WTC11 (cell line): Measurements from ENCODE around the gene MBIP. TPM values are rescaled to one million over a fixed set of nuclear protein-coding genes. Genes with fewer than 3 reads are reported as not detected.

ENCODE experiments used
- total RNA-seq: library from RNA; stranded (reverse); gene quantifications from 3 replicates; pipeline ENCODE4 v1.2.3, GENCODE V29; 2021
- TF ChIP-seq, protein P1 (sequence below): sonication (generic); formaldehyde crosslinking; IDR thresholded peaks from 2 replicates; pipeline ENCODE4 v1.8.1; 2022; ENCODE audit warnings: low read depth, mild to moderate bottlenecking, moderate library complexity, missing genetic modification reagents, borderline replicate concordance

Gene MBIP
- total RNA-seq, 1 experiment from 2014 or later, result 18.4 TPM

DNA sequence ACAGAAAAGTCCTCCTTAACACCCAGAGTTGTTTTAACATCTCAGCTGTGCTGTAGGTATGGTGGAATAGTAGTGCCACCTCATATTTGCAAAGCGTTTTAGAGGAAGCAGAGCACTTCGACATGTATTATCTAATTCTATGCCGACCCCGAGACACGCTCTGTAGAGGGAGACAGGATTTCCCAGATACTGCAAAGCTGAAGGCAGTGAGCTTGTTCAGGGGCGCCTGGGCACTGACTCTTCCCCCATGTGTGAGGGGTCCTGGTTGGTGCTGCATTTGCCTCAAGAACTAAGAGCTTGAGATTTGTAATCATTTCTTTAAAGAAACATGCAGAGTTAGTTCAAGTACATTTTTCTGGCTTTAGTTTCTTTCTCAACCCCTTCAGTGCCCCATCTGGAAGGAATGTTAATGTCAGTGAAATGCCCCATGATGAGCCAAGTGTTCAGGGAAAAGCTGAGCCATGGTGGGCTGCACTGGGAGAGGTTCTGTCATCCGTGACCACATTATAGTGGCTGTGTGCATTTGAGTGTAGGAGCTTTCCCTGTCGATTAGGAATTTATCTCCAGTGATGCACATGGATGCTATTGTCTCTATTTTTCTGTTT lies 66.3 kb downstream of the MBIP start (continued):
- TF ChIP-seq, protein P1, sequence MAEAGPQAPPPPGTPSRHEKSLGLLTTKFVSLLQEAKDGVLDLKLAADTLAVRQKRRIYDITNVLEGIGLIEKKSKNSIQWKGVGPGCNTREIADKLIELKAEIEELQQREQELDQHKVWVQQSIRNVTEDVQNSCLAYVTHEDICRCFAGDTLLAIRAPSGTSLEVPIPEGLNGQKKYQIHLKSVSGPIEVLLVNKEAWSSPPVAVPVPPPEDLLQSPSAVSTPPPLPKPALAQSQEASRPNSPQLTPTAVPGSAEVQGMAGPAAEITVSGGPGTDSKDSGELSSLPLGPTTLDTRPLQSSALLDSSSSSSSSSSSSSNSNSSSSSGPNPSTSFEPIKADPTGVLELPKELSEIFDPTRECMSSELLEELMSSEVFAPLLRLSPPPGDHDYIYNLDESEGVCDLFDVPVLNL (CRISPR knock-in tag), result no peak

Other genes starting within 250 kb of the MBIP start
- gene PTCSC3, start 143.9 kb downstream of the MBIP start, total RNA-seq, result not detected in 3 replicates
- 0.16 to 0.18 TPM in 2 of 3 replicates, not detected in the other for gene NKX2-1, start 199.6 kb upstream of the MBIP start, total RNA-seq